PC-3 (cell line): Measurements from ENCODE around the gene LTC4S.

Experiments used
- CTCF ChIP-seq: fragments of 300-600 bp; sonication (generic); conservative IDR thresholded peaks from 2 replicates; pipeline ENCODE4 v1.5.1; 2017; ENCODE audit warnings: antibody characterized with exemption, low read depth, mild to moderate bottlenecking, low read length
- EZH2phosphoT487 ChIP-seq: fragments of 300-600 bp; sonication (generic); IDR thresholded peaks from 2 replicates; pipeline ENCODE4 v1.6.1; 2018; ENCODE audit warnings: mild to moderate bottlenecking, antibody characterized with exemption, low read length, borderline replicate concordance

GRCh38 chr5:179799644-179799973, 5.8 kb downstream of the LTC4S start:
- TF ChIP-seq CTCF (no peak), EZH2phosphoT487 (no peak)
